ENCODE measurements around the gene PSMB4.
"Not testable (repeated sequence)": the region's sequence is repeated elsewhere in the genome, so short reads cannot be mapped to it uniquely, and the experiment has no call there.

The PSMB4 gene

GRCh38 chr1:151390221-151391078 lies 8.9 kb upstream of the PSMB4 start:
- DNase-seq: not testable (repeated sequence)

DNA sequence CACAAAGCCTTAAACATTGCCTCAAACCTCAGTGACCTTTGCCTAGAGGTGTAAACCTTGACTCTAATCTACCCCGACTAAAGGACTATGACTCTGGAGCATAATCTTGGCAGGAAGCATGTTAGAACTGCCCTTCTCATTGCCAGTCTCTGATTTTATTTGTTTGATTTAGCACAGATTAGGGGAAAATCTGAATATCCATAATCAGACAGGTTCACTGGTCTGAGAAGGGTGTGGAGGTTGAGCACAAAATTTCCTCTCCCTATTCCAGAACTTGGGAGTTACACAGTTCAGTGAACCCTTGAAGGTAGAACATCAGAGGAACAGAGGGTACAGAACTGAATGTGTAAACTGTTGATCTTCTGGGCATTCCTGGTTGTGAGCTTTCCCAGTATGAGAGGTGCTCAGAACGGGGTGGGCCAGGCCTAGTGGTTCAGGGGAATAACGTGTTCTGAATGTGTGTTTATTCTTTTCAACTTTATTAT lies 8.3 kb upstream of the PSMB4 start:
- no peak for DNase-seq

DNA sequence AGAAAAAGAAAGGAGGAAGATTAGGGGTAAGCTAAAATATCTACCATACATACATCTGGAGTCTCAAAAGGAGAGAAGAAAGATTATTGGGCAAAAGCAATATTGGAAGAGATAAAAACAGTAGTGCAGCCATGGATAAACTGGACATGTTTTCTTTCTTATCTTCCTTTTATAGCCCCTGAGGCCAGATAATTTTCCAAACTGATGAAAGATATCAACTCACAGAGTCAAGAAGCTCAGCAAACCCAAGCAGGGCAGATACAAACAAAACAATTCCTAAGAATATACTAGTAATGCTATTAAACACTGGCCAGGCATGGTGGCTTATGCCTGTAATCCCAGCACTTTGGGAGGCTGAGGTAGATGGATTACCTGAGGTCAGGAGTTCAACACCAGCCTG lies 5.8 kb upstream of the PSMB4 start:
- no peak for DNase-seq

GRCh38 chr1:151396265-151396664 lies 3.1 kb upstream of the PSMB4 start:
- DNase-seq: not testable (repeated sequence)

DNA sequence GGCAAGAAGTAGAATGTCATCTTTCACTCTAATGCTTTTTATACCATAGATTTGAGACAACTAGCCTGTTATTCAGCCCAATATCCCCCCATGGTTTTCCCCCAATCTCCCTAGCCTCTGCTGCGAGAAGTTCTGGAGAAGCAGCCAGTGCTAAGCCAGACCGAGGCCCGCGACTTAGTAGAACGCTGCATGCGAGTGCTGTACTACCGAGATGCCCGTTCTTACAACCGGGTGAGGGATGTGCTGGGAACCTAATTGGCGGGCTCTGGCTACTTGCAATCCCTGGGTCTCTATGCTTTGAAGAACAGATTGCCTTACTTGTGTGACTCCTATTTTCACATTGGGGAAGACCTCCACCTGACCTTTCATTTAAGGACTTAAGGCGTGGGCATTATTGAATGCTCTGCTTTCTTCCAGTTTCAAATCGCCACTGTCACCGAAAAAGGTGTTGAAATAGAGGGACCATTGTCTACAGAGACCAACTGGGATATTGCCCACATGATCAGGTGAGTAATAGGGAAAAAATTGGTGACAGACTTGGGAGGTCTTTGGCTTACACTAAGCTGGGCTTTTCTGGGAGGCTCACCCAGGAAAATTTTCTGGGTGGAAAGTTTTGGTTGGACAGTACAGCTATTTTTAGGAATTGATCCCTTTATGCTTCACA lies 1.9 kb downstream of the PSMB4 start:
- DNase-seq: no peak

GRCh38 chr1:151401860-151402259 lies 2.5 kb downstream of the PSMB4 start:
- DNase-seq: no peak

DNA sequence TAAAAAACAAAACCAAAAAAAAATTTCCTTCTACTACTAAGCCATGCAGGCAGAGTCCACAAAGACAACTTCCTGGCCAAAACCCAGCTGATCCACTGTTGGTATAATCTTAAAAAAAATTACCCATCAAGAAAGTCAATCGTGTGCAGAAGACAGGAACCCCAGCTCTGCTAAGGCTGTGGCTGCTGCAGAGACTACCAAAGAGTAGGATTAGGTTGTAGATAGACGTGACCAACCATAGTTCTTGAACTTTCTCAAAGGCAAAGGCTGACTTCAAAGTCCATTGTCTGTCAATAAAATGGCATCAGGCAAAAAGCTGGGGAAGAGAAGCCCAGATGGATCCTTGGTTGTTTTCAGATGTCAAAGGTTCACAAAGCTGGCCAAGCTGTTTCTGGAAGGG lies 3.4 kb downstream of the PSMB4 start:
- no peak for DNase-seq

DNA sequence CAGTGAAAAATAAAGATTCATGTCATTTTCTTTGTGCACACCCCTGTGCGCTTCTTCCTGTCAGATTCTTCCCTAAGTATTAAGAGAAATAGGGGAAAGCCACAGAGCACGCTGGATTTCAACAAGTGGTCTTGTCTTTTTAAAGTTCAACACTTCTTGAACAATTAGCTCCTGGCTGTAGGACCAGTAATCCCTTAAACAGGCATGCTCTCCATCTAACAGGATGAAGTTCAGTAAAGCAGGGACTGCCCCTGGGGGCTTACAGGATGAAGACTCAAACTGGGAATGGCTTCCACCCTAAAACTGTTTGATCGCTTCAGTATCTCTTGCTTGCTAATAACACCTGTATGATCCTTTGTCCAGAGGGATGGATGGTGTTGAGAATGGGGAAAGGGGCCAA lies 4.2 kb downstream of the PSMB4 start:
- DNase-seq: no peak

GRCh38 chr1:151405187-151405951 lies 6.0 kb downstream of the PSMB4 start:
- no peak for DNase-seq

DNA sequence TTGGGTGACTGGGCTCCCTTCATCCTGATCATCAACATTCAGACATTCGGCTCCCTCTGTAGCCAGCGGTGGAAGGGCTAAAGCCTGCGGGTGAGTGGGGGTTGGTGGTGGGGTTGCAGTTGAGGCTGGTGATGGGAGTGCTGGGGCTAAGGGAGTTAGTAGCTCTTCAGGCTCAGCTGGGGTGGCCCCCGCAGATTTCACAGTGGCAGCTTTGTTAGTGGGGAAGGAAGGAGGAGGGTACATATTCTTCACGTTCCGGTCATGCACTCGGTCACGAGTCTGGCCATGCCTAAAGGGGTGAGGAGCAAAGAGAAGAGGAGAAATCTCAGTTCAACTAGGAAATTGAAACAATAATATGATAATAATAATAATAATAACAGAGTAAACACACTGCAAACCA lies 6.8 kb downstream of the PSMB4 start:
- no peak for DNase-seq

DNA sequence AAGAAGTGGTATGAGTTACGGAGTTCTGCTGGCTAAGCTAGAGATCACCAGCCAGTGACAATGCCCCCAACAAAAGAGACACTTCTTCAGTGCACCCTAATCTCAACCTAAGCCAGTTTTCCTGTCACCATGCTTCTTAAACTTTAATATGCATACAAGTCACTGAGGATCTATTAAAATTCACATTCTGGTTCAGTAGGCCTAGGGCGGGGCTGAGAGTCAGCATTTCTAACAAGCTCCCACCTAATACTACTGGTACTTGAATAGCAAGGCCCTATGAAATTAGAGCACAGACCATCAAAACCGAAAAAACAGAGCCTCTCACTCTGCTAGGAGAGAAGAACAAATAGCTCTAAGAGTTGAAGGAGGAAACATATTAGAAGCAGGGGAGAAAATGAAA lies 7.9 kb downstream of the PSMB4 start:
- DNase-seq: no peak

- no peak for DNase-seq
Observed at GRCh38 chr1:151408891-151409290, 9.5 kb downstream of the PSMB4 start.

GRCh38 chr1:151411884-151412283 lies 12.5 kb downstream of the PSMB4 start:
- DNase-seq: no peak

DNA sequence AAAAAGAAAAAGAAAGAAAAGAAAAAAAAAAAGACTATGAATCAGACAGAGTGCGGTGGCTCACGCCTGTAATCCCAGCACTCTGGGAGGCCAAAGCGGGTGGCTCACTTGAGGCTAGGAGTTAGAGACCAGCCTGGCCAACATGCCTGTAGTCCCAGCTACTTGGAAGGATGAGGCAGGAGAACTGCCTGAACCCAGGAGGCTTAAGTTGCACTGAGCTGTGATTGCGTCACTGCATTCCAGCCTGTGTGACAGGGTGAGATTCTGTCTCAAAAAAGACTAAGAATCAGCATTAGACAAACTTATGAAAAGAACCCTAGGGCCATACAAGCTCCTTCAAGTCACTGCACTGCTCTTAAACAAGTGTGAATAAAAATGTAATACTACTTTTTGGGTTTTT lies 16.9 kb downstream of the PSMB4 start:
- DNase-seq: no peak

DNA sequence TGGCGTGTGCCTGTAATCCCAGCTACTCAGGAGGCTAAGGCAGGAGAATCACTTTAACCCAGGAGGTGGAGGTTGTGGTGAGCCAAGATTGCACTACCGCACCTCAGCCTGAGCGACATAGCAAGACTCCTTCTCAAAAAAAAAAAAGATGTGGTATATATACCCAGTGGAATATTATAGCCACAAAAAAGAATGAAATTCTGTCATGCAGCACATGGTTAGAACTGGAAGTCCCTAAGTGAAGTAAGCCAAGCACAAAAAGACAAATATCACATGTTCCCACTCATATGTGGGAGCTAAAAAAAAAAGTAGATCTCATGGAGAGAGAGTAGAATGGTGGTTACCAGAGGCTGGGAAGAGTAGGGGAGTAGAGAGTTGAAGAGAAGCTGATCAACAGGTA lies 18.7 kb downstream of the PSMB4 start:
- no peak for DNase-seq

GRCh38 chr1:151419819-151420218 lies 20.4 kb downstream of the PSMB4 start:
- DNase-seq: no peak

GRCh38 chr1:151425103-151425502 lies 25.7 kb downstream of the PSMB4 start:
- no peak for DNase-seq

DNA sequence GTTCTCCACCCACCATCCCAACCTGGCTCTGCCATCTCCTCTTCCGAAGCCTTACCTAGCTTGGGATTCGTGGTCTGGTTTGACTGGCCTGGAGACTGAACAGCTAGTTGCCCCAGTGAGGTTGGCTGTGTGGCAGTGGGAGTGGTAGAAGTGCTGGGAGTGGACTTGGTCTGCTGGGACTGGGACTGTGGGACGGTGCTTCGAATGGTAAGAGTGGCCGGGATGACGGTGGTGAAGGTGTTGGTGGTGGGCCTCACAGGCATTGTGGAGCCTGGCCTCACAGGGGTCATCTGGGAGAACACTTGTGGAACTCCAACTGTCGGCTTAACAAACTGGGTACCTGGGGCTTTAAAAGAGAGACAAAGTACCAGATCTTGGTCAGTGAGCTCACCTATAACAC lies 28.7 kb downstream of the PSMB4 start:
- DNase-seq: no peak

- not testable (repeated sequence) for DNase-seq
Observed at GRCh38 chr1:151433827-151434226, 34.5 kb downstream of the PSMB4 start.

DNA sequence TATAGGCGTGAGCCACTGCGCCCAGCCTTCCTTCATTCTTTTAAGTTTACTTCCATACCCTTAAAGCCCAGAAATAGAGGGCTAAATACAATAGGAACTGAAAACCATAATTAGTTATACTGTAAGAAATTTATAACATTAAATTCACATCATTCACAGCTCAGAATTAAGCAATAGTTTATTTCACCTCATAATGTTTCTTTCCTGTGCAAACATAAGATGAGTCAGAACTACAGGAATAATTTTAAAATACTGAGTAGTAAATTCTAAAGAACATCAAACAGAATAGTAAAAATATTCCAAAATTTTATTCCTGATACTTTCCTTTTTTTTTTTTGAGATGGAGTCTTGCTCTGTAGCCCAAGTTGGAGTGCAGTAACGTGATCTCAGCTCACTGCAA lies 35.8 kb downstream of the PSMB4 start:
- no peak for DNase-seq

DNA sequence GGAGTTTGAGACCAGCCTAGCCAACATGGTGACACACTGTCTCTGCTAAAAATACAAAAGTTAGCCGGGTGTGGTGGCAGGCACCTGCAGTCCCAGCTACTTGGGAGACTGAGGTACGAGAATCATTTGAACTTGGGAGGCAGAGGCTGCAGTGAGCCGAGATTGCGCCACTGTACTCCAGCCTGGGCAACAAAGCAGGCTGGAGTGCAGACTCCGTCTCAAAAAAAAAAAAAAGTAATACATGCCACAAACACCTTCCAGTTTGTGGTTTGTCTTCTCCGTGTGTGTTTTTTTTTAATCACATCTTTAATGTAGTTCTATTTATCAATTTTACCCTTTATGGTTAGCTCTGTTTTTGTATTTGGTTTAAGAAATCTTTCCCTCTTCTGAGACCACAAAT lies 37.6 kb downstream of the PSMB4 start:
- DNase-seq: no peak

GRCh38 chr1:151437396-151437795 lies 38.0 kb downstream of the PSMB4 start:
- not testable (repeated sequence) for DNase-seq

Measured in NCI-H524 treated with DMSO at 0.1 percent for 48 hours (cell line).